HCT116 (cell line): ENCODE data around the gene PMCH. TPM values are rescaled to one million over a fixed set of nuclear protein-coding genes. Genes with fewer than 3 reads are reported as not detected.
"Not testable (repeated sequence)": the region's sequence is repeated elsewhere in the genome, so short reads cannot be mapped to it uniquely, and the experiment has no call there.

Experiments used
- ATAC-seq: fragments of 200-7000 bp; cut with Tn5 transposase; 2 replicates; pipeline ENCODE4 v1.9.1; 2020; ENCODE audit warnings: mild to moderate bottlenecking, moderate library complexity
- Bru-seq: library from RNA; stranded (reverse); fragments of 400-500 nt; gene quantifications from one replicate; lab custom pipeline; 2021; lab: Mats Ljungman, UMichigan
- BruChase-seq, 2 experiments: library from RNA; stranded (reverse); fragments of 400-500 nt; gene quantifications; one replicate each; lab custom pipeline; 2021; lab: Mats Ljungman, UMichigan
- BruUV-seq: library from RNA; stranded (reverse); fragments of 400-500 nt; replicated peaks from 2 replicates; lab custom pipeline; 2021; lab: Mats Ljungman, UMichigan
- CTCF ChIA-PET: fragments of 300-600 bp; sonication (Branson Sonifier 250); formaldehyde crosslinking; loops from one replicate; lab custom pipeline; 2021; ENCODE audit warnings: antibody characterized with exemption; lab: Charles Lee
- POLR2A ChIA-PET: fragments of 300-600, 350-600 bp; sonication (Branson Sonifier 250); formaldehyde crosslinking; loops from one replicate; lab custom pipeline; 2021; ENCODE audit warnings: antibody characterized with exemption; lab: Charles Lee
- RAD21 ChIA-PET, 2 experiments: fragments of 300-600 bp; sonication (Branson Sonifier 250); formaldehyde crosslinking; loops; one replicate each; lab custom pipeline; 2023; ENCODE audit warnings: low total read pairs in 2 of 2; ENCODE audit not compliant: uncharacterized antibody in 2 of 2, unreplicated experiment in 2 of 2, low non-redundant PET in 1 of 2; lab: Charles Lee
- DNase-seq: peaks from one replicate; pipeline ENCODE4 v3.0.0-alpha.2; 2010; ENCODE audit warnings: low read depth, low spot score
- H2AFZ ChIP-seq: fragments of 200-600 bp; shearing (Covaris generic), sonication (generic); 2 replicates; pipeline ENCODE4 v1.6.1; 2017; ENCODE audit warnings: low read depth, mixed run types, mixed read lengths, antibody characterized with exemption, low read length; ENCODE audit not compliant: poor library complexity, severe bottlenecking
- H3K27ac ChIP-seq: 2 replicates; pipeline ENCODE4 v1.5.1; 2012; ENCODE audit warnings: low read depth, low read length
- H3K27me3 ChIP-seq: fragments of 200-600 bp; sonication (generic); 2 replicates; pipeline ENCODE4 v1.6.1; 2016; ENCODE audit warnings: mixed run types, low read length, mixed read lengths; ENCODE audit not compliant: insufficient read depth
- H3K36me3 ChIP-seq, 2 experiments: fragments of 200-500 bp in 1 of 2; fragments of 200-600 bp in 1 of 2; sonication (Bioruptor generic) in 1 of 2; sonication (generic) in 1 of 2; 2 replicates each; pipeline versions ENCODE4 v1.5.1 to v1.6.1; 2014 to 2016; ENCODE audit warnings: low read length in 2 of 2, inconsistent platforms in 1 of 2, mixed read lengths in 1 of 2, mixed run types in 1 of 2; ENCODE audit not compliant: insufficient read depth in 2 of 2, control insufficient read depth in 1 of 2
- H3K4me1 ChIP-seq, 2 experiments: fragments of 200-600 bp in 1 of 2; sonication (generic) in 1 of 2; 2 replicates each; pipeline versions ENCODE4 v1.5.1 to v1.6.1; 2012 to 2017; ENCODE audit warnings: low read length in 2 of 2, inconsistent platforms in 1 of 2, mild to moderate bottlenecking in 1 of 2, mixed read lengths in 1 of 2, mixed run types in 1 of 2, moderate library complexity in 1 of 2; ENCODE audit not compliant: insufficient read depth in 2 of 2, control insufficient read depth in 1 of 2
- H3K4me2 ChIP-seq: fragments of 200-600 bp; sonication (generic); 2 replicates; pipeline ENCODE4 v1.6.1; 2017; ENCODE audit warnings: mixed run types, low read length, mixed read lengths
- H3K4me3 ChIP-seq, 2 experiments: fragments of 200-600 bp in 1 of 2; sonication (generic) in 1 of 2; replicated peaks in 1 of 2; 2 replicates each; pipeline ENCODE4 v1.5.1; 2011 to 2016; ENCODE audit warnings: low read length in 2 of 2, control low read depth in 1 of 2, low read depth in 1 of 2, mild to moderate bottlenecking in 1 of 2, mixed read lengths in 1 of 2, mixed run types in 1 of 2
- H3K79me2 ChIP-seq: fragments of 200-600 bp; sonication (generic); 2 replicates; pipeline ENCODE4 v1.6.1; 2017; ENCODE audit warnings: mild to moderate bottlenecking, mixed run types, low read length, moderate library complexity, mixed read lengths; ENCODE audit not compliant: insufficient read depth
- H3K9ac ChIP-seq: fragments of 200-600 bp; sonication (generic); 2 replicates; pipeline ENCODE4 v1.6.1; 2016; ENCODE audit warnings: low read length, mixed read lengths
- H3K9me2 ChIP-seq: fragments of 200-600 bp; sonication (generic), shearing (Covaris generic); 2 replicates; pipeline ENCODE4 v1.6.1; 2017; ENCODE audit warnings: mixed run types, mild to moderate bottlenecking, moderate library complexity; ENCODE audit not compliant: insufficient read depth
- H3K9me3 ChIP-seq, 2 experiments: fragments of 200-500 bp in 1 of 2; fragments of 200-600 bp in 1 of 2; sonication (Bioruptor generic) in 1 of 2; sonication (generic) in 1 of 2; 2 replicates each; pipeline ENCODE4 v1.6.1; 2014 to 2017; ENCODE audit warnings: low read length in 2 of 2, mixed read lengths in 2 of 2, inconsistent platforms in 1 of 2, low read depth in 1 of 2, mild to moderate bottlenecking in 1 of 2, mixed run types in 1 of 2, moderate library complexity in 1 of 2; ENCODE audit not compliant: control insufficient read depth in 1 of 2, insufficient read depth in 1 of 2
- H4K20me1 ChIP-seq: fragments of 200-600 bp; sonication (generic), shearing (Covaris generic); 2 replicates; pipeline ENCODE4 v1.6.1; 2017; ENCODE audit warnings: mixed run types, mild to moderate bottlenecking, moderate library complexity; ENCODE audit not compliant: insufficient read depth
- CEBPB ChIP-seq: IDR thresholded peaks from 2 replicates; pipeline ENCODE4 v1.6.1; 2012; ENCODE audit warnings: low read depth
- ELF1 ChIP-seq: IDR thresholded peaks from 2 replicates; pipeline ENCODE4 v1.6.1; 2012; ENCODE audit warnings: low read depth, borderline replicate concordance
- EZH2phosphoT487 ChIP-seq: fragments of 200-600 bp; IDR thresholded peaks from 2 replicates; pipeline ENCODE4 v1.6.1; 2018; ENCODE audit warnings: antibody characterized with exemption, borderline replicate concordance
- POLR2AphosphoS5 ChIP-seq: IDR thresholded peaks from 2 replicates; pipeline ENCODE4 v1.6.1; 2011; ENCODE audit warnings: mild to moderate bottlenecking, low read depth, low read length, moderate library complexity
- RAD21 ChIP-seq: IDR thresholded peaks from 2 replicates; pipeline ENCODE4 v1.6.1; 2012; ENCODE audit warnings: low read depth, mild to moderate bottlenecking
- intact Hi-C: fragments of 100-400 bp; cut with micrococcal nuclease; formaldehyde crosslinking; loops from 2 replicates; pipeline ENCODE4 v1.10.0; 2022
- long read RNA-seq: library from polyadenylated mRNA; unstranded; transcript quantifications from one replicate; pipeline ENCODE4 v2.0.0, GENCODE V29; 2021; ENCODE audit not compliant: unreplicated experiment
- polyA plus RNA-seq: library from polyadenylated mRNA; unstranded; fragments of >200 nt; gene quantifications from 2 replicates; pipeline ENCODE4 v1.2.1, GENCODE V29; 2012; ENCODE audit warnings: missing spikeins
- total RNA-seq: library from RNA; stranded (reverse); gene quantifications from one replicate; pipeline ENCODE4 v1.2.1, GENCODE V29; 2021; ENCODE audit not compliant: unreplicated experiment
- TF ChIP-seq, protein P1 (sequence below): IDR thresholded peaks from 2 replicates; pipeline ENCODE4 v1.6.1; 2012

Gene PMCH, protein sequence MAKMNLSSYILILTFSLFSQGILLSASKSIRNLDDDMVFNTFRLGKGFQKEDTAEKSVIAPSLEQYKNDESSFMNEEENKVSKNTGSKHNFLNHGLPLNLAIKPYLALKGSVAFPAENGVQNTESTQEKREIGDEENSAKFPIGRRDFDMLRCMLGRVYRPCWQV
- not detected for total RNA-seq
- not detected in 2 replicates for polyA plus RNA-seq
- Bru-seq, nascent RNA: not detected
- BruChase-seq, experiment 1, labeled RNA remaining after a 6-hour chase: not detected
- BruChase-seq, experiment 2, labeled RNA remaining after a 2-hour chase: not detected
- long read RNA-seq: 0 reads

GRCh38 chr12:102197789-102198188 is at the start of gene PMCH:
Gene PMCH (minus strand): TSS chr12:102197833. CDS start chr12:102197770, 63 bp downstream.
- Histone ChIP-seq H3K4me2 (no peak within 1 kb of the TSS), H3K27ac (no peak within 1 kb of the TSS), H3K27me3 (no peaks in the 10 kb centered on the region), H3K4me1 (no peaks in the 10 kb centered on the region), H4K20me1 (no peaks in the 10 kb centered on the region), H3K9me2 (no peaks in the 10 kb centered on the region), H3K9me3 (no peaks in the 10 kb centered on the region), H3K36me3 (no peaks in the 10 kb centered on the region), H3K4me3 (no peak within 1 kb of the TSS), H3K9ac (no peak within 1 kb of the TSS), H2AFZ (no peak within 1 kb of the TSS), H3K79me2 (no peaks in the 10 kb centered on the region)
- ChIA-PET CTCF (no interaction called here), POLR2A (no interaction called here), RAD21 (no interaction called here)
- no peak for ATAC-seq
- TF ChIP-seq, protein P1, sequence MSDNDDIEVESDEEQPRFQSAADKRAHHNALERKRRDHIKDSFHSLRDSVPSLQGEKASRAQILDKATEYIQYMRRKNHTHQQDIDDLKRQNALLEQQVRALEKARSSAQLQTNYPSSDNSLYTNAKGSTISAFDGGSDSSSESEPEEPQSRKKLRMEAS: no peak
- no peak for TF ChIP-seq RAD21
- TF ChIP-seq EZH2phosphoT487: no peak
- no peak for TF ChIP-seq CEBPB
- TF ChIP-seq POLR2AphosphoS5: no peak
- no peak for TF ChIP-seq ELF1
- BruUV-seq: no TSS peak
- no peak for DNase-seq
- intact Hi-C loops: no loop called here

- BruUV-seq, intact Hi-C loops, H3K4me2 ChIP-seq, H3K27me3 ChIP-seq, H3K27ac ChIP-seq, H2AFZ ChIP-seq, ATAC-seq, RAD21 ChIA-PET, H3K4me1 ChIP-seq, H3K36me3 ChIP-seq, CTCF ChIA-PET, H3K79me2 ChIP-seq, H3K4me3 ChIP-seq, H3K9me3 ChIP-seq, H3K9me2 ChIP-seq, DNase-seq, H3K9ac ChIP-seq, H4K20me1 ChIP-seq, POLR2A ChIA-PET: not testable (repeated sequence)
Observed at GRCh38 chr12:102240859-102241258, 43.2 kb upstream of the PMCH start.
